HUES64 (cell line): ENCODE results near the gene COL9A2.

ENCODE experiments used
- H3K27ac ChIP-seq: 2 replicates; pipeline ENCODE4 v1.7.0; 2013; ENCODE audit warnings: low read depth, low read length, inconsistent platforms
- H3K27me3 ChIP-seq: 2 replicates; pipeline ENCODE4 v1.6.1; 2013; ENCODE audit warnings: mild to moderate bottlenecking, low read length; ENCODE audit not compliant: insufficient read depth
- H3K36me3 ChIP-seq: 2 replicates; pipeline ENCODE4 v1.6.1; 2013; ENCODE audit warnings: mild to moderate bottlenecking, low read length; ENCODE audit not compliant: insufficient read depth
- H3K4me1 ChIP-seq: 2 replicates; pipeline ENCODE4 v1.6.1; 2013; ENCODE audit warnings: mild to moderate bottlenecking, low read length, moderate library complexity; ENCODE audit not compliant: insufficient read depth
- H3K4me3 ChIP-seq: 2 replicates; pipeline ENCODE4 v1.5.1; 2013; ENCODE audit warnings: mild to moderate bottlenecking, low read length, moderate library complexity
- H3K9ac ChIP-seq: 2 replicates; pipeline ENCODE4 v1.6.1; 2013; ENCODE audit warnings: mild to moderate bottlenecking, low read depth, low read length
- H3K9me3 ChIP-seq: 2 replicates; pipeline ENCODE4 v1.6.1; 2013; ENCODE audit warnings: low read depth, low read length; ENCODE audit not compliant: insufficient read depth
- WGBS: fragments of 150-250, 120-280 bp; methylation state at CpG from one replicate; pipeline ENCODE4 v1.1.7; 2013; ENCODE audit warnings: missing lambda C conversion rate; 5-methylcytosine and 5-hydroxymethylcytosine counted together

The COL9A2 gene

GRCh38 chr1:40301541-40302299 is 15.4 kb downstream of the COL9A2 start:
- Histone ChIP-seq H3K9ac (no peak overlapping the region), H3K36me3 (no peaks in the 10 kb centered on the region), H3K27ac (no peak overlapping the region), H3K27me3 (no peaks in the 10 kb centered on the region), H3K9me3 (no peaks in the 10 kb centered on the region), H3K4me1 (no peaks in the 10 kb centered on the region), H3K4me3 (no peak overlapping the region)
- WGBS = 90% methylated on average over 12 of the region's 12 CpGs

- H3K4me1 ChIP-seq = no peaks in the 10 kb centered on the region
- WGBS = 92% methylated on average over 10 of the region's 10 CpGs
- H3K9ac ChIP-seq = no peak overlapping the region
- H3K27ac ChIP-seq = no peak overlapping the region
- no peaks in the 10 kb centered on the region for H3K9me3 ChIP-seq
- H3K27me3 ChIP-seq = no peaks in the 10 kb centered on the region
- H3K4me3 ChIP-seq = no peak overlapping the region
- H3K36me3 ChIP-seq = no peaks in the 10 kb centered on the region
Measured at GRCh38 chr1:40301066-40301465, 16.0 kb downstream of the COL9A2 start.

- Histone ChIP-seq H3K4me1 (no peaks in the 10 kb centered on the region), H3K9ac (no peak overlapping the region), H3K27me3 (no peaks in the 10 kb centered on the region), H3K36me3 (no peaks in the 10 kb centered on the region), H3K9me3 (no peaks in the 10 kb centered on the region), H3K4me3 (no peak overlapping the region), H3K27ac (no peak overlapping the region)
- WGBS = 93% methylated on average over 9 of the region's 9 CpGs
Measured at GRCh38 chr1:40300651-40301050, 16.4 kb downstream of the COL9A2 start.

GRCh38 chr1:40300249-40300567 is 16.9 kb downstream of the COL9A2 start:
- H3K4me1 ChIP-seq = no peaks in the 10 kb centered on the region
- WGBS = 73% methylated on average over 1 of the region's 1 CpG
- no peaks in the 10 kb centered on the region for H3K36me3 ChIP-seq
- no peaks in the 10 kb centered on the region for H3K9me3 ChIP-seq
- no peaks in the 10 kb centered on the region for H3K27me3 ChIP-seq
- H3K4me3 ChIP-seq = no peak overlapping the region
- H3K9ac ChIP-seq = no peak overlapping the region
- no peak overlapping the region for H3K27ac ChIP-seq

- H3K4me3 ChIP-seq = no peak overlapping the region
- no peak overlapping the region for H3K27ac ChIP-seq
- no peak overlapping the region for H3K9ac ChIP-seq
- H3K36me3 ChIP-seq = peaks cover 2% of the 10 kb centered on the region; the same call in 1 of the 2 replicates
- H3K9me3 ChIP-seq = no peaks in the 10 kb centered on the region
- 88% methylated on average over 8 of the region's 8 CpGs for WGBS
- no peaks in the 10 kb centered on the region for H3K27me3 ChIP-seq
- H3K4me1 ChIP-seq = no peaks in the 10 kb centered on the region
Measured at GRCh38 chr1:40299366-40300248, 17.5 kb downstream of the COL9A2 start.

GRCh38 chr1:40291293-40291692 is 25.8 kb downstream of the COL9A2 start:
- 92% methylated on average over 2 of the region's 2 CpGs for WGBS
- Histone ChIP-seq H3K27me3 (no peaks in the 10 kb centered on the region), H3K9ac (no peak overlapping the region), H3K4me3 (no peak overlapping the region), H3K9me3 (no peaks in the 10 kb centered on the region), H3K4me1 (peaks cover 8% of the 10 kb centered on the region), H3K27ac (no peak overlapping the region), H3K36me3 (peaks cover 71% of the 10 kb centered on the region)

- no peaks in the 10 kb centered on the region for H3K4me1 ChIP-seq
- WGBS = 82% methylated on average over 2 of the region's 2 CpGs
- H3K9ac ChIP-seq = no peak overlapping the region
- H3K27me3 ChIP-seq = no peaks in the 10 kb centered on the region
- no peak overlapping the region for H3K27ac ChIP-seq
- peaks cover 62% of the 10 kb centered on the region for H3K36me3 ChIP-seq
- H3K4me3 ChIP-seq = no peak overlapping the region
- H3K9me3 ChIP-seq = no peaks in the 10 kb centered on the region
Measured at GRCh38 chr1:40281853-40282252, 35.2 kb downstream of the COL9A2 start.

GRCh38 chr1:40276122-40276521 is 41.0 kb downstream of the COL9A2 start:
- H3K27me3 ChIP-seq = no peaks in the 10 kb centered on the region
- no peaks in the 10 kb centered on the region for H3K4me1 ChIP-seq
- H3K27ac ChIP-seq = no peak overlapping the region
- H3K9ac ChIP-seq = no peak overlapping the region
- no peak overlapping the region for H3K4me3 ChIP-seq
- peaks cover 71% of the 10 kb centered on the region for H3K36me3 ChIP-seq
- 96% methylated on average over 3 of the region's 3 CpGs for WGBS
- no peaks in the 10 kb centered on the region for H3K9me3 ChIP-seq

- H3K36me3 ChIP-seq = peaks cover 76% of the 10 kb centered on the region
- no peak overlapping the region for H3K4me3 ChIP-seq
- H3K27ac ChIP-seq = no peak overlapping the region
- H3K27me3 ChIP-seq = no peaks in the 10 kb centered on the region
- H3K9ac ChIP-seq = no peak overlapping the region
- 94% methylated on average over 2 of the region's 2 CpGs for WGBS
- no peaks in the 10 kb centered on the region for H3K4me1 ChIP-seq
- H3K9me3 ChIP-seq = no peaks in the 10 kb centered on the region
Measured at GRCh38 chr1:40274331-40274730, 42.8 kb downstream of the COL9A2 start.

GRCh38 chr1:40273547-40274166 is 43.4 kb downstream of the COL9A2 start:
- peaks cover 76% of the 10 kb centered on the region for H3K36me3 ChIP-seq
- no peak overlapping the region for H3K4me3 ChIP-seq
- H3K27ac ChIP-seq = no peak overlapping the region
- no peak overlapping the region for H3K9ac ChIP-seq
- WGBS = 96% methylated on average over 2 of the region's 4 CpGs
- no peaks in the 10 kb centered on the region for H3K9me3 ChIP-seq
- no peaks in the 10 kb centered on the region for H3K4me1 ChIP-seq
- H3K27me3 ChIP-seq = no peaks in the 10 kb centered on the region

GRCh38 chr1:40272653-40273213 is 44.4 kb downstream of the COL9A2 start:
- H3K9me3 ChIP-seq = no peaks in the 10 kb centered on the region
- no peaks in the 10 kb centered on the region for H3K4me1 ChIP-seq
- H3K9ac ChIP-seq = no peak overlapping the region
- no peak overlapping the region for H3K27ac ChIP-seq
- peaks cover 79% of the 10 kb centered on the region for H3K36me3 ChIP-seq
- no peak overlapping the region for H3K4me3 ChIP-seq
- WGBS = 97% methylated on average over 2 of the region's 3 CpGs
- H3K27me3 ChIP-seq = no peaks in the 10 kb centered on the region
